SU-DHL-6 (cell line): ENCODE measurements around the gene ZFHX3.

Experiments used
- H2AFZ ChIP-seq: fragments of 200-600 bp; sonication (generic); 2 replicates; pipeline ENCODE4 v1.6.1; 2014; ENCODE audit warnings: low read depth, mild to moderate bottlenecking, moderate library complexity, mixed read lengths, antibody characterized with exemption, low read length; ENCODE audit not compliant: severe bottlenecking
- H3F3A ChIP-seq: fragments of 200-600 bp; shearing (Covaris generic); 2 replicates; pipeline ENCODE4 v1.6.0; 2016; ENCODE audit warnings: antibody characterized with exemption, mild to moderate bottlenecking; ENCODE audit not compliant: insufficient read depth
- H3K27ac ChIP-seq: fragments of 200-600 bp; sonication (generic); 2 replicates; pipeline ENCODE4 v1.5.1; 2016; ENCODE audit warnings: low read depth, mild to moderate bottlenecking, low read length, moderate library complexity, mixed read lengths
- H3K27me3 ChIP-seq: fragments of 200-600 bp; sonication (generic), shearing (Covaris generic); 2 replicates; pipeline ENCODE4 v1.6.0; 2014; ENCODE audit warnings: mild to moderate bottlenecking, low read length
- H3K36me3 ChIP-seq: fragments of 200-600 bp; sonication (generic); 2 replicates; pipeline ENCODE4 v1.6.1; 2014; ENCODE audit warnings: mild to moderate bottlenecking, low read length, mixed read lengths
- H3K4me2 ChIP-seq: fragments of 300-600, 200-600 bp; shearing (Covaris generic), sonication (generic); 2 replicates; pipeline ENCODE4 v1.6.0; 2014; ENCODE audit warnings: low read length, low read depth, mild to moderate bottlenecking; ENCODE audit not compliant: poor library complexity, severe bottlenecking
- H3K4me3 ChIP-seq: fragments of 200-600 bp; sonication (generic); 2 replicates; pipeline ENCODE4 v1.5.1; 2014; ENCODE audit warnings: antibody characterized with exemption, low read length, mild to moderate bottlenecking, mixed read lengths; ENCODE audit not compliant: insufficient read depth, poor library complexity, severe bottlenecking
- H3K79me2 ChIP-seq: fragments of 200-600 bp; sonication (generic); 2 replicates; pipeline ENCODE4 v1.6.1; 2014; ENCODE audit warnings: mild to moderate bottlenecking, low read length, moderate library complexity; ENCODE audit not compliant: insufficient read depth
- H3K9ac ChIP-seq: fragments of 200-600 bp; sonication (generic); 2 replicates; pipeline ENCODE4 v1.7.0; 2014; ENCODE audit warnings: mild to moderate bottlenecking, low read length
- H3K9me2 ChIP-seq: fragments of 200-600 bp; sonication (generic); replicated peaks from 2 replicates; pipeline ENCODE4 v1.6.1; 2014; ENCODE audit warnings: low read length; ENCODE audit not compliant: insufficient read depth
- H3K9me3 ChIP-seq: fragments of 200-600 bp; sonication (generic); 2 replicates; pipeline ENCODE4 v1.6.1; 2014; ENCODE audit warnings: low read length, mixed read lengths; ENCODE audit not compliant: insufficient read depth
- H4K20me1 ChIP-seq: fragments of 200-600 bp; sonication (generic); 2 replicates; pipeline ENCODE4 v1.6.1; 2014; ENCODE audit warnings: low read depth, mild to moderate bottlenecking, antibody characterized with exemption, low read length, moderate library complexity, mixed read lengths
- CTCF ChIP-seq: fragments of 200-600 bp; sonication (generic); IDR thresholded peaks from one replicate; pipeline ENCODE4 v1.5.1; 2017; ENCODE audit warnings: antibody characterized with exemption, mild to moderate bottlenecking, low read length, moderate library complexity; ENCODE audit not compliant: insufficient read depth, poor library complexity, severe bottlenecking
- EZH2phosphoT487 ChIP-seq: fragments of 200-600 bp; sonication (generic), shearing (Covaris generic); conservative IDR thresholded peaks from 2 replicates; pipeline ENCODE4 v1.6.1; 2018; ENCODE audit warnings: mild to moderate bottlenecking, antibody characterized with exemption, low read length, moderate library complexity, mixed read lengths

ZFHX3 gene

GRCh38 chr16:73043828-73044467 is 4.0 kb downstream of the ZFHX3 start:
- no peaks in the 10 kb centered on the region for H3K27me3 ChIP-seq
- no peak overlapping the region for H3K27ac ChIP-seq
- H3K4me2 ChIP-seq = no peak overlapping the region
- H3K9ac ChIP-seq = no peak overlapping the region
- H3K9me2 ChIP-seq = no peaks in the 10 kb centered on the region
- peaks cover 9% of the 10 kb centered on the region; the same call in 1 of the 2 replicates for H4K20me1 ChIP-seq
- H3K36me3 ChIP-seq = no peaks in the 10 kb centered on the region
- no peaks in the 10 kb centered on the region for H3K9me3 ChIP-seq
- H3K79me2 ChIP-seq = no peaks in the 10 kb centered on the region
- H2AFZ ChIP-seq = no peak overlapping the region
- H3K4me3 ChIP-seq = no peak overlapping the region
- no peaks in the 10 kb centered on the region for H3F3A ChIP-seq
- TF ChIP-seq EZH2phosphoT487 = no peak
- TF ChIP-seq CTCF = no peak

GRCh38 chr16:73042807-73043206 is 5.1 kb downstream of the ZFHX3 start:
- Histone ChIP-seq H3K27ac (no peak overlapping the region), H3K9ac (no peak overlapping the region), H4K20me1 (peaks cover 3% of the 10 kb centered on the region; the same call in 1 of the 2 replicates), H3K27me3 (no peaks in the 10 kb centered on the region), H3K4me3 (no peak overlapping the region), H3K4me2 (no peak overlapping the region), H3K79me2 (no peaks in the 10 kb centered on the region), H3K9me3 (no peaks in the 10 kb centered on the region), H3K36me3 (no peaks in the 10 kb centered on the region), H2AFZ (no peak overlapping the region), H3K9me2 (no peaks in the 10 kb centered on the region), H3F3A (no peaks in the 10 kb centered on the region)
- no peak for TF ChIP-seq EZH2phosphoT487
- no peak for TF ChIP-seq CTCF

GRCh38 chr16:73041676-73042075 is 6.3 kb downstream of the ZFHX3 start:
- no peaks in the 10 kb centered on the region for H3K9me2 ChIP-seq
- no peaks in the 10 kb centered on the region for H3K9me3 ChIP-seq
- no peak overlapping the region for H3K9ac ChIP-seq
- H3K36me3 ChIP-seq = no peaks in the 10 kb centered on the region
- H3K27ac ChIP-seq = no peak overlapping the region
- H2AFZ ChIP-seq = no peak overlapping the region
- TF ChIP-seq CTCF (no peak), EZH2phosphoT487 (no peak)
- no peak overlapping the region for H3K4me3 ChIP-seq
- no peak overlapping the region for H3K4me2 ChIP-seq
- H4K20me1 ChIP-seq = peaks cover 3% of the 10 kb centered on the region; the same call in 1 of the 2 replicates
- no peaks in the 10 kb centered on the region for H3F3A ChIP-seq
- no peaks in the 10 kb centered on the region for H3K27me3 ChIP-seq
- H3K79me2 ChIP-seq = no peaks in the 10 kb centered on the region
